GM13976 (cell line): ENCODE data around the gene JPT1.
A peak's percentile ranks its signal among the peaks of the same experiment; 100 is the strongest.

ENCODE experiments used
- DNase-seq: peaks from one replicate; pipeline ENCODE4 v3.0.0; 2012; ENCODE audit warnings: low spot score
- in situ Hi-C: fragments of 300-500 bp; cut with MboI; formaldehyde crosslinking; loops from one replicate; pipeline ENCODE4 v1.12.0; 2022; ENCODE audit warnings: low sequenced_read_pairs, mixed read lengths, inconsistent platforms; ENCODE audit not compliant: unreplicated experiment
- TF ChIP-seq, protein P1 (sequence below): IDR thresholded peaks from 2 replicates; pipeline ENCODE4 v1.5.1; 2012; ENCODE audit warnings: borderline replicate concordance, mild to moderate bottlenecking; ENCODE audit not compliant: insufficient read depth; ENCODE audit errors: extremely low read depth, missing control alignments, control extremely low read depth

Gene JPT1

DNA sequence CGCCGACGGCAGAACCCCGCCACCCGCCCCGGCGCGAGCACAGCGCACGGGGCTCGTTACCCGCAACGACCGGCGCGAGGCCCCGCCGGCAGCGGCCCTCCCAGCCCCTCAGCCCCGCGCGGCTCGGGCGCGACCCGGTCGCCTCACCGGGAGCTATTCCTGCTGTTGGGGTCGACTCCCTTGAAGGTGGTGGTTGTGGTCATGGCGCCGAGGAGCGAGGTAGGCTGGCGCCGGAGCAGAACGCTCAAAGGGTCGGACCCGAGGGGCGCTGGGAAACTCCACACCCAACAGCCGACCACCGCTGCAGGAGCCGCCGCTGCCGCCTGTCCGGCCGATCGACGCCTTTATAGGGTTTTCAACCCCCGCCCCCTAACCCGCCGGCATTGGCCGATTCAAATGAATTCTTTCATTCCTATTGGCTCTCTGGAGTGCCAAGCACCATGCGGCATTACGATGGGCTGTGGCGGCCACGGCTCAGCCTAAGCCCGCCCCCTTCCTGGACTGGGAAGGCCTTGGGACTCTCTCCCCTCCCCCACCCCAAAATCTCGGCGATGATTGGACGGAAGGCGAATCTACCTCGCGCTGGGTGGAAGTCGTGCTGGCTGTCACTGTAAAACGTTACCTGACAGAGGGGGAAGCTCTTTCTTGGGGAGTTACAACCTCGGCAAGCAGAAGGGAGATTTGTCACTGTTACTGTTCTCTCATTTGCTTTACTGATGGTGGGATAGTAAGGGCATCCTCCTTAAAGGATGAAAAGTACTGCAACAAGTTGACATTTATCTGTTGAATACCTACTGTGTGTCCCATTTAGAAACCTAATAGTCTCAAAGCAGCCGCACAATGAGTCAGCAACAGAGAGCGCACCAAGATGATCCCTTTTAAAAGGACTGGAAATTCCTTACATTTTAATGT lies at the start of gene JPT1:
Gene JPT1 (minus strand): TSS at position 318 of the 912 bp plus-strand sequence. CDS start 115 bp downstream, at position 203.
- DNase-seq, result peak; percentile 98
- in situ Hi-C loops, result no loop called here
- TF ChIP-seq, protein P1, sequence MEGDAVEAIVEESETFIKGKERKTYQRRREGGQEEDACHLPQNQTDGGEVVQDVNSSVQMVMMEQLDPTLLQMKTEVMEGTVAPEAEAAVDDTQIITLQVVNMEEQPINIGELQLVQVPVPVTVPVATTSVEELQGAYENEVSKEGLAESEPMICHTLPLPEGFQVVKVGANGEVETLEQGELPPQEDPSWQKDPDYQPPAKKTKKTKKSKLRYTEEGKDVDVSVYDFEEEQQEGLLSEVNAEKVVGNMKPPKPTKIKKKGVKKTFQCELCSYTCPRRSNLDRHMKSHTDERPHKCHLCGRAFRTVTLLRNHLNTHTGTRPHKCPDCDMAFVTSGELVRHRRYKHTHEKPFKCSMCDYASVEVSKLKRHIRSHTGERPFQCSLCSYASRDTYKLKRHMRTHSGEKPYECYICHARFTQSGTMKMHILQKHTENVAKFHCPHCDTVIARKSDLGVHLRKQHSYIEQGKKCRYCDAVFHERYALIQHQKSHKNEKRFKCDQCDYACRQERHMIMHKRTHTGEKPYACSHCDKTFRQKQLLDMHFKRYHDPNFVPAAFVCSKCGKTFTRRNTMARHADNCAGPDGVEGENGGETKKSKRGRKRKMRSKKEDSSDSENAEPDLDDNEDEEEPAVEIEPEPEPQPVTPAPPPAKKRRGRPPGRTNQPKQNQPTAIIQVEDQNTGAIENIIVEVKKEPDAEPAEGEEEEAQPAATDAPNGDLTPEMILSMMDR, result no peak

DNA sequence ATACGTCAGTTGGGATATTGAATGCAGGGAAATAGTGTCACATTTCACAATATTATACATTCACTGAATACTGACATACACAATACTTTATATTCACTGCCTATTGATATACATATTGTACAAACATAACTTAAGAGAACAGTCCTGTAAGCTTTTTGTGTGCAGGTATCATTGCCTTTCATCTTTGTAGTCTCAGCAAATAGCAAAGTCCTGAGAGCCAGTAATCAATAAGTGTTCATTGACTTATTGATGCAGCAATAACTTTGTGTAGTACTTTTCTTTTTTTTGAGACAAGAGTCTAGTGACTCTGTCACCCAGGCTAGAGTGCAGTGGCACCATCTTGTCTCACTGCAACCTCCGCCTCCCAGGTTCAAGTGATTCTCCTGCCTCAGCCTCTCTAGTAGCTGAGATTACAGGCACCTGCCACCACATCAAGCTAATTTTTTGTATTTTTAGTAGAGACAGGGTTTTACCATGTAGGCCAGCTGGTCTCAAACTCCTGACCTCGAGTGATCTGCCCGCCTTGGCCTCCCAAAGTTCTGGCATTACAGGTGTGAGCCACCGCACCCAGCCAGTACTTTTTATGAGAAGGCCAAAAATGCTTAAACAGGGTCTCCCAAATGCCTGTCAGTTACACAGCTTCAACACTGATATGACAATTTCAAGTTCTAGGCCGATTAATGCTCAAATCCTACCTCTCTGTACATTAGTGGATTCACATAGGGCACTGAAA lies 45.7 kb upstream of the JPT1 start:
- no peak for DNase-seq
- TF ChIP-seq, protein P1, result no peak
- in situ Hi-C loops, result no loop called here

DNA sequence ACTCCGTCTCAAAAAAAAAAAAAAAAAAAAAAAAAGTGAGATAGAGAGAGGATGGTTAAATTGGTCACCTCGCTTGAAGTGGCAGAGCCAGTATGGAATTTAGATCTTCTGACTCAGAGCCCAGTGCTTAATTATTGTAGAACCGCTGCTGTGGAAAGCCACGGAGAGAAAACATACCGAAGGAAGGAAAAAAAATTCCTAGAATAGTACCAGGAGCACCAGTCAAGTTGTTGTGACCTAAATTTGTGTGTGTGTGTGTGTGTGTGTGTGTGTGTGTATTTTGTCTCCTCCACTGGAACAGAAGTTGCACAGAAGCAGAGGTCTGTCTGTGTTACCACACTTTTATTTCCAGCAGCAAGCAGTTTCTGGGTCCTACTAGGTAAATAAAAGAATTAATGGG lies 40.6 kb upstream of the JPT1 start:
- no peak for DNase-seq
- in situ Hi-C loops, result no loop called here
- TF ChIP-seq, protein P1, result no peak

GRCh38 chr17:75191584-75191983 lies 37.3 kb upstream of the JPT1 start:
- no peak for DNase-seq
- TF ChIP-seq, protein P1, result no peak
- in situ Hi-C loops, result no loop called here

DNA sequence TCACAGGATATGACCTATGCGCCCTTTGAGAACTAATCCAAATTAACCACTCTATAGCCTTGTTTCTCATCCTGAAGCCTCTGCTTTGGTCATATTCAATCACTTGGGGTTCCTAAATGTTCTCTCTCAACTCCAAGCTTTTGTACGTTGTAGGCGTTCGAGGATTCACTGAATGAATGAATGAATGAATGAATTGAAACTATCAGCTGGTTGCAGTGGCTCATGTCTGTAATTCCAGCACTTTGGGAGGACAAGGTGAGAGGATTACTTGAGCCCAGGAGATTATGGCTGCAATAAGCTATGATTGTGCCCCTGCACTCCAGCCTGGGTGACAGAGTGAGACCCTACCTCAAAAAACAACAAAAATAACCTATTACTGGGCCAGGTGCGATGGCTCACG lies 34.3 kb upstream of the JPT1 start:
- TF ChIP-seq, protein P1, result no peak
- no peak for DNase-seq
- in situ Hi-C loops, result no loop called here

- TF ChIP-seq, protein P1, result no peak
- in situ Hi-C loops, result no loop called here
- no peak for DNase-seq
These were observed 29.9 kb upstream of the JPT1 start for GRCh38 chr17:75183999-75184884.
